NK-92 treated with Interleukin-12 subunit alpha and Interleukin-12 subunit beta, amount 100 ng/mL, for 24 hours (cell line): ENCODE data around the gene ICA1L.

ENCODE experiments used
- DNase-seq: peaks from one replicate; lab custom pipeline; 2025; lab: John Stamatoyannopoulos, UW

Gene ICA1L

DNA sequence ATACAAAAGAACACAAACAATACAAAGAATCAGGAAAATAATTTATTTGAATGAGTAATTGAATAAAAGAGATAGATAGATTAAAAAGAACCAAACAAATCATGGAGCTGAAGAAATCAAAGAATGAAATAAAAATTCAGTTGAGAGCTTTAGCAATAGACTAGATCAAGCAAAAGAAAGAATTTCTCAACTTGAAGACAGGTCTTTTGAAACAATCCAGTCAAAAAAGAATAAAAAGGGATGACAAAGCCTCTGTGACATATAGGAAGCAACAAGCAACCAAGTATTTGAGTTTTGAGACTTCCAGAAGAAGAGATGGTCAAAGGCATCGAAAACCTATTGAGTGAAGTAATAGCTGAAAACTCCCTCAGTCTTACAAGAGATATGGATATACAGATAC is 128.0 kb downstream of the ICA1L start:
- DNase-seq: no peak

DNA sequence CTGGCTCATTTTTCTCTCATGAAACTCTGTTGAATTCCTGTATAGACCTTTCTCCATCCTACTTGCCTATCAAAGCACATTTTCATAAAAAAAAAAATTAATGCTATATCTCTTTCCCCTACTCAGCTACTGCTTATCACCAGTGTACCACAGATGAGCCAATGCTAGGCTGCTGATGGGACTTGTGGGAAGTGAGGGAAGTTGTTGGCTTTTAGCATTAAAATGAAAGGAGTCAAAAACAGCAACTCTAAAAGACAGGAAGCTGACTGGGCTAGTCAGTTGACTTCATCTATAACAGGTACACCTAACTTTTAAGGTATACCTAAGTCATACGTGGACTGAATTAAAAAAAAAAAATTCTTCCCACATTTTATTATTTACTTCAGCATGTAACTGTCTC is 134.7 kb downstream of the ICA1L start:
- no peak for DNase-seq

DNA sequence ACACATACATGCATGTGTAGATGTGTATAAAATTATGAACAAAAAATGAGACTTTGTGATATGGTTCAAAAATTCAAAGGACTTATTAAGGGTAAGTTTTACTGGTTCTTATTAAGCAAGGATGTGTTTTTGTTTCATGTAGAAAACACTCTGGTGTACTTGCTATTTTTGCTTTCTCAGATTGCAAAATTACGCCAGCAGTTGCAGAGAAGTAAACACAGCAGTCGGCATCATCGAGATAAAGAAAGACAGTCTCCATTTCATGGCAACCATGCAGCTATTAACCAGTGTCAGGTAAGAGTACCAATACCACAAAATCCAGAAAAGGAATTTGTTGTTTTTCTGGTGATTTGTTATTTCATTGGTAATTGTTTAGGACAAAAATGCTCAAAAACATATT is 145.5 kb downstream of the ICA1L start:
- DNase-seq: no peak

DNA sequence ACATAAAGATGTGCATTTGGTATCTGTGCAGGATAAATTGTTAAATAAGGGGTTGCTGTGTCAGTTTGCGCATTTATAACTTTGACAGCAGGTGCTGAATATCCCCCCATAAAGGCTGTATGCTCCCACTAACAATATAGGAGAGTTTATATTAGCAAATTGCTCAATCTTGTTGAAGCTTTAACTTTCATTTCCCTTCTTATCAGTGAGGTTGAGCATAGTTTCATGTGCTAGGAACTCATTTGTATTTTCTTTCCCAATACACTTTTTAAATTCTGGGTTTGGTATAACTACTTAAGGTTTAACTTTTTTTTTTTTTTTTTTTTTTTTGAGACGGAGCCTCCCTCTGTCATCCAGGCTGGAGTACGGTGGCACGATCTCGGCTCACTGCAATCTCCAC is 147.8 kb downstream of the ICA1L start:
- no peak for DNase-seq
